ENCODE results near the gene FBXO24. TPM values are rescaled to one million over a fixed set of nuclear protein-coding genes. Genes with fewer than 3 reads are reported as not detected.

The FBXO24 gene
- total RNA-seq (2022; extraction: Qiagen RNA extraction) = 0.15 to 0.23 TPM (median 0.21 TPM) in 5 replicates

DNA sequence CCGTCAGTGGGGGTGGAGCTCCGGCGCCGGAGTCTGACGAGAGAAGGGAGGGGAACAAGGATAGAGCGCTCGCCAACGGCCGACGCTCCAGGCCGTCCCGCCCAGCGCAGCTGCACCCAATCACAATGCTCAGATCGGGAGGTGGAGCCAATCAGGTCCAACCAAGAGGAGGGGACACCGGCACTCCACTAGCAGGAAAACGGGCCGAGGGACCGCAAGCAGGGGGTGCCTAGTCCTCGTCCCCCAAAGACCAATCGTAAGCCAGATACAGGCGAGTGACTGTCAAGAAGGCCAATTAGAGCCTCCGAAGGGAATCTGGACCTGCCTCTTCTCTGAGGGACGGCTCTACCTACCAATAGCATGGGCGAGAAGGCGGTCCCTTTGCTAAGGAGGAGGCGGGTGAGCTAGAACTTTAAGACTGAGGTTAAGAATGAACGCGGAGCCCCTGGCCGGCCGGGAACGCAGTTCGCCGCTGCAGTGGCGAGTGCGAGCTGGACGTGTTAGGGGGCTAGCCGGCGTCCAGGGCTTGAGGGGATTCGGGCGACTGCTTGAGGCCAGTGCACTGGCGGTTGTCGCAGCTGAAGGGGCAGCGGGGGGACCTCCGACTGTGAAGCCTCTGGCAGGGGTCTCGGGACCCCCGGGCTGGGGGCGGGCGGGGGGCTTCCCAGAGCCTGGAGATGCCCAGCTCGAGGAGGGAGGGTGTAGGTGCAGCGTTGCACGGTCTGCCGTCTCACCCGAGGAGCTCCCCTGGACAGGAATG is at the start of gene FBXO24:
FBXO24 (plus strand) TSS at position 63 of the 760 bp plus-strand sequence; CDS start at position 361, 298 bp downstream.

GRCh38 chr7:100538654-100539435 is 47.3 kb upstream of the FBXO24 start, which contains the start of gene AGFG2:
TSS of gene AGFG2 (plus strand) at chr7:100539203. CDS start at chr7:100539347, 144 bp downstream.

DNA sequence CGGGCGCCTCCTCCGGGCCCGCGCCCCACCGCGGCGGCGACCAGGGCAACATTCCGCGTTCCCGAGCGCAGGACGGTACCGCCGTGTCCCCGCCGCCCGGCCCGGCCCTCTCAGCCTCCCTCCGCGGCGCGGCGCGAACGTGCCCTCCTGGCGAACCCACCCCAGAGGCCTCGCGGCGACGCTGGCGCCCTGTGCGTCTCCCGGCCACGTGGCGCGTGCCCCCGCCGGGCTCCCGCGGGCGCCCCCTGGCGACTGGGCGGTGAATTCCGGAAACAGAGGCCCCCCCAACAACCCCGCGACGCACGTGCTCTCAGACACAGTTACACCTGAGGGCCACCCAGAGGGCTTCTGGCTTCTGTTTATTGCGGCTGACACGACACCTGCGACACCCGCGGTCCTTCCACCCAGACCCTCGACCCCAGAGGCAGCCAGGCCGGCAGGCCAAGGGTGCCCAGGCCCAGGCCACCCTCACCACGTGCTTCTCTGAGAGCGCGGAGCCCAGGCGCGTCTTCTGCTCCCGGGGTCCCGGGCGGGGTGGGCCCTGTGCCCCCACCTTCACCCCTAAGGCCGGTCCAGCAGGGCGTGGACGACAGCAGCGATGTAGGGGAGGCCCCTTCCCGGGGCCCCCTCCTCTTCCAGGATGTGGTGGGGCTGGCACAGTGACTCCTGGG is 12.3 kb upstream of the FBXO24 start, which contains the start of gene SAP25:
SAP25 (minus strand) TSS at position 210 of the 671 bp plus-strand sequence; CDS start at position 52, 158 bp downstream.

DNA sequence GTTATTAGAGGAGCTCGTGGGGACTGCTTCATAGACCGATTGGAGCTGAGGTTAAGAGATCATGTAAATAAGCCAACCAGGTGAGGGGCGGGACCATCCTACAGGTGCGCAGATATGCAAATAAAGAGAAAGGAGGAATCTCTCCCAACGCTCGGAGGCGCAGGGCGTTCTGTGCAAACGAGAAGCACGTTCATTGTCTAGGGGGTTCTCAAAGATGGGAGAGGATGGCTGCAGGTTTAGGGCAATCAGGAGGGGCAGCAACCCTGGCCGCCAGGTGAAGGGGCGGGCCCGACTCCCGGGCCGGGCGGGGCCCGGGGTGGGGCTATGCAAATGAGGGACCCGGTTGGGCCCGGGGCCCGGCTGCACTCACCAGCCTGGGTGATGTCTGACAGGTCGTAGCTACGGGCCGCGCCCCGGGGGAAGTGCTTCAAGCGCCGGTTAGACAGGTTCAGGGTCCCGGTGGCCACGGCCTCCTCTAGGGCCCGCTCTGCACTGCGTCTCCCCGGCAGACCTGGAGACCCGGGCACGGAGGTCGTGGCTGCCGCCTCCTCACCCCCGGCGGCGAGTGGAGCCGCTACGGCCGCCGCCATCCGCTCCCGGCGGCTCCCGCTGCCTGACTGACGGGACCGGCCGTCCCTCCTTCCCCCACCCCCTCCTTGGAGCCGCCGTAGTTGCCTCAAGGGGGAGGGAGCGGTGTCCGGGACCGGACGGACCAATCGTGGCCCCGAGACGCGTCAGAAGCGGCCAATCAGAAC is 440 bp upstream of the FBXO24 start, which contains the start of gene LRCH4:
LRCH4 (minus strand) TSS at position 619 of the 755 bp plus-strand sequence; CDS start at position 590, 29 bp downstream.

DNA sequence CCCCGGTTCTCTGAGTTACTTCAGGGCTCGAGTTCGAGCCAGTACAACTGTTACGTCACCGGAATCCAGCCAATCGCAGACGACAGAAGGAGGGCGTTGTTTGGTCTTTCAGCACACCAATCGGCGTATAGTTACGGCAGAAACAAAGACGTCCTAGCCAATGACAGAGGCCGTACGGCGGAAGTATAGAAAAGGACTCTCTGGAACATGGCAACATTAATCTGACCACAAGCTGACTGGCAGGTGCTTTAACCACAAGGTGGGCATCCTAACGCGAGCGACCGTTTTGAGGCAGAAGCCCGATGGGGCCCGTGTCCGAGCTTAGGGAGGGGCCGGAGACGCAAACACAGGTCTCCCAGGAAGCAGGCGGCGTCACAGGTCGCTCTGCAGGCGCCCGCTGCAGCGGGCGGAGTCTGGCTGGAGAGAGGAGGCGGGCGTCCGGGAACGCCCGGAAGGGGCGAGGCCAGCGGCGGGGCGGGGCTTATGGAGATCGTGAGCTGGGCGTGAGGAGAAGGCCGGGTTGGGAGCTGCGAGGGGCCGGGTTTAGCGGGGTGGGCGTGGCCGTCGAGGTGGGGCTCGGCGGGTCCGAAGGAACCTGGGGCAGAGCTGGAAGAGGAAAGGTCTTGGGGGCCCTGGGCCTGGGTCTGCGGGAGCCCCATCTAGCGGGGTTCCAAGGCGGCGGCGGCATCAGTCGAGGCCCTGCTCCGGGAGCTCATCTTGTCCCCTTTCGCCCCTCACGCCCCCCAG is 26.0 kb downstream of the FBXO24 start, which contains the start of gene MOSPD3:
MOSPD3 (plus strand) TSS at position 558 of the 747 bp plus-strand sequence. CDS start 252 bp downstream, outside the sequence.

GRCh38 chr7:100641463-100641859 is 55.3 kb downstream of the FBXO24 start, which contains the start of gene TFR2:
TSS of gene TFR2 (minus strand) at chr7:100641552. CDS start at chr7:100641509, 43 bp downstream.

Other genes starting within 250 kb of the FBXO24 start
- gene PILRB, start 228.2 kb upstream of the FBXO24 start, total RNA-seq (2022; extraction: Qiagen RNA extraction) = 24.2 to 37.8 TPM (median 30.9 TPM) in 5 replicates
- 3.8 to 5.9 TPM (median 5.2 TPM) in 5 replicates for gene PILRA, start 212.8 kb upstream of the FBXO24 start, total RNA-seq (2022; extraction: Qiagen RNA extraction)
- gene ZCWPW1, start 157.6 kb upstream of the FBXO24 start, total RNA-seq (2022; extraction: Qiagen RNA extraction) = 1.1 to 1.6 TPM (median 1.3 TPM) in 5 replicates
- 33.1 to 47.3 TPM (median 43.7 TPM) in 5 replicates for gene MEPCE, start 156.5 kb upstream of the FBXO24 start, total RNA-seq (2022; extraction: Qiagen RNA extraction)
- gene PPP1R35, start 149.8 kb upstream of the FBXO24 start, total RNA-seq (2022; extraction: Qiagen RNA extraction) = 33.7 to 59.4 TPM (median 58.3 TPM) in 5 replicates
- gene SPACDR, start 122.1 kb upstream of the FBXO24 start, total RNA-seq (2022; extraction: Qiagen RNA extraction) = 0.51 to 0.72 TPM (median 0.68 TPM) in 5 replicates
- gene TSC22D4, start 107.1 kb upstream of the FBXO24 start, total RNA-seq (2022; extraction: Qiagen RNA extraction) = 33.9 to 43.3 TPM (median 41.9 TPM) in 5 replicates
- 1.5 to 2.4 TPM (median 2.3 TPM) in 5 replicates for gene NYAP1, start 102.4 kb upstream of the FBXO24 start, total RNA-seq (2022; extraction: Qiagen RNA extraction)
- gene AGFG2, start 47.1 kb upstream of the FBXO24 start, total RNA-seq (2022; extraction: Qiagen RNA extraction) = 10.6 to 23.5 TPM (median 19.8 TPM) in 5 replicates
- gene SAP25, start 12.4 kb upstream of the FBXO24 start, total RNA-seq (2022; extraction: Qiagen RNA extraction) = 0.50 to 1.3 TPM (median 0.55 TPM) in 5 replicates
- 11.1 to 17.7 TPM (median 16.0 TPM) in 5 replicates for gene LRCH4, start 199 bp upstream of the FBXO24 start, total RNA-seq (2022; extraction: Qiagen RNA extraction)
- 7.2 to 12.0 TPM (median 10.4 TPM) in 5 replicates for gene PCOLCE, start 16.0 kb downstream of the FBXO24 start, total RNA-seq (2022; extraction: Qiagen RNA extraction)
- 16.0 to 21.7 TPM (median 20.6 TPM) in 5 replicates for gene MOSPD3, start 26.2 kb downstream of the FBXO24 start, total RNA-seq (2022; extraction: Qiagen RNA extraction)
- gene TFR2, start 55.2 kb downstream of the FBXO24 start, total RNA-seq (2022; extraction: Qiagen RNA extraction) = 1.9 to 3.4 TPM (median 2.8 TPM) in 5 replicates
- gene ACTL6B, start 70.1 kb downstream of the FBXO24 start, total RNA-seq (2022; extraction: Qiagen RNA extraction) = not detected in 5 replicates
- gene GNB2, start 87.4 kb downstream of the FBXO24 start, total RNA-seq (2022; extraction: Qiagen RNA extraction) = 168 to 270 TPM (median 258 TPM) in 5 replicates
- gene GIGYF1, start 107.9 kb downstream of the FBXO24 start, total RNA-seq (2022; extraction: Qiagen RNA extraction) = 11.9 to 22.9 TPM (median 22.7 TPM) in 5 replicates
- 77.9 to 104 TPM (median 98.3 TPM) in 5 replicates for gene POP7, start 119.8 kb downstream of the FBXO24 start, total RNA-seq (2022; extraction: Qiagen RNA extraction)
- gene EPO, start 134.1 kb downstream of the FBXO24 start, total RNA-seq (2022; extraction: Qiagen RNA extraction) = not detected in 5 replicates
- gene ZAN, start 147.3 kb downstream of the FBXO24 start, total RNA-seq (2022; extraction: Qiagen RNA extraction) = not detected in 5 replicates
- 39.2 to 47.9 TPM (median 46.5 TPM) in 5 replicates for gene EPHB4, start 241.2 kb downstream of the FBXO24 start, total RNA-seq (2022; extraction: Qiagen RNA extraction)